Measurements from ENCODE around the gene CNOT6L. TPM values are rescaled to one million over a fixed set of nuclear protein-coding genes. Genes with fewer than 3 reads are reported as not detected.
A peak's percentile ranks its signal among the peaks of the same experiment; 100 is the strongest.

CNOT6L gene
- total RNA-seq, 2 donors from 2014 or later: 26.0 to 37.1 TPM

- 100% methylated on average over 1 of the region's 1 CpG; no CpG with 5 or more reads in 1 of the 2 experiments for WGBS, 2 experiments (ENCODE audit: insufficient coverage in 1 of 2, insufficient read length in 1 of 2)
- TF ChIP-seq CTCF (conservative IDR thresholded peaks at IDR 0.05): no peak
- H3K27ac Mint-ChIP-seq: no peak overlapping the region
Measured at GRCh38 chr4:77845400-77845799, 26.2 kb upstream of the CNOT6L start.

GRCh38 chr4:77844363-77844762, 25.2 kb upstream of the CNOT6L start:
- no peaks in the 10 kb centered on the region for H3K27me3 ChIP-seq (ENCODE audit: control insufficient read depth, insufficient read depth, low read length, poor library complexity, severe bottlenecking)
- H3K9me3 Mint-ChIP-seq: no peaks in the 10 kb centered on the region
- H3K27ac Mint-ChIP-seq: no peak overlapping the region
- no peaks in the 10 kb centered on the region for H3K36me3 Mint-ChIP-seq (ENCODE audit: low read depth)
- H3K4me1 ChIP-seq (ENCODE audit: control insufficient read depth, insufficient read depth, low read length): peaks cover 8% of the 10 kb centered on the region
- no peak overlapping the region for H3K4me3 ChIP-seq (ENCODE audit: low read length)
- no peaks in the 10 kb centered on the region for H3K27me3 Mint-ChIP-seq (ENCODE audit: insufficient read depth)
- H3K27ac ChIP-seq (ENCODE audit: low read depth, low read length): no peak overlapping the region
- no peak for DNase-seq
- no peak overlapping the region for H3K4me3 Mint-ChIP-seq
- no peaks in the 10 kb centered on the region for H3K36me3 ChIP-seq (ENCODE audit: control insufficient read depth, insufficient read depth, low read length)
- H3K9me3 ChIP-seq (ENCODE audit: control insufficient read depth, low read length): no peaks in the 10 kb centered on the region
- H3K4me1 Mint-ChIP-seq: peaks cover 8% of the 10 kb centered on the region
- no peak for TF ChIP-seq CTCF (conservative IDR thresholded peaks at IDR 0.05)
- no peak overlapping the region for H3K9ac ChIP-seq (ENCODE audit: extremely low read depth, low read length, poor library complexity, severe bottlenecking)
- 94 to 100% methylated on average over 1 of the region's 1 CpG for WGBS, 2 experiments (ENCODE audit: insufficient coverage in 1 of 2, insufficient read length in 1 of 2)

More at GRCh38 chr4:77845400-77845799, 26.2 kb upstream of the CNOT6L start:
- Histone ChIP-seq H3K4me3 (ENCODE audit: low read length) (no peak overlapping the region), H3K9me3 (ENCODE audit: control insufficient read depth, low read length) (no peaks in the 10 kb centered on the region), H3K9ac (ENCODE audit: extremely low read depth, low read length, poor library complexity, severe bottlenecking) (no peak overlapping the region), H3K4me1 (ENCODE audit: control insufficient read depth, insufficient read depth, low read length) (peaks cover 8% of the 10 kb centered on the region), H3K36me3 (ENCODE audit: control insufficient read depth, insufficient read depth, low read length) (no peaks in the 10 kb centered on the region), H3K27ac (ENCODE audit: low read depth, low read length) (no peak overlapping the region), H3K27me3 (ENCODE audit: control insufficient read depth, insufficient read depth, low read length, poor library complexity, severe bottlenecking) (no peaks in the 10 kb centered on the region)
- H3K27me3 Mint-ChIP-seq (ENCODE audit: insufficient read depth): no peaks in the 10 kb centered on the region
- H3K9me3 Mint-ChIP-seq: no peaks in the 10 kb centered on the region
- H3K4me3 Mint-ChIP-seq: no peak overlapping the region
- no peak for DNase-seq
- no peaks in the 10 kb centered on the region for H3K36me3 Mint-ChIP-seq (ENCODE audit: low read depth)
- peaks cover 8% of the 10 kb centered on the region for H3K4me1 Mint-ChIP-seq

GRCh38 chr4:77843628-77844027, 24.5 kb upstream of the CNOT6L start:
- Mint-ChIP-seq H3K4me1 (peaks cover 8% of the 10 kb centered on the region), H3K36me3 (ENCODE audit: low read depth) (no peaks in the 10 kb centered on the region), H3K4me3 (no peak overlapping the region), H3K27me3 (ENCODE audit: insufficient read depth) (no peaks in the 10 kb centered on the region), H3K9me3 (no peaks in the 10 kb centered on the region), H3K27ac (peak overlapping the region; percentile 62)
- Histone ChIP-seq H3K9ac (ENCODE audit: extremely low read depth, low read length, poor library complexity, severe bottlenecking) (no peak overlapping the region), H3K4me3 (ENCODE audit: low read length) (no peak overlapping the region), H3K9me3 (ENCODE audit: control insufficient read depth, low read length) (no peaks in the 10 kb centered on the region), H3K36me3 (ENCODE audit: control insufficient read depth, insufficient read depth, low read length) (no peaks in the 10 kb centered on the region), H3K4me1 (ENCODE audit: control insufficient read depth, insufficient read depth, low read length) (peaks cover 8% of the 10 kb centered on the region), H3K27me3 (ENCODE audit: control insufficient read depth, insufficient read depth, low read length, poor library complexity, severe bottlenecking) (no peaks in the 10 kb centered on the region), H3K27ac (ENCODE audit: low read depth, low read length) (no peak overlapping the region)
- no peak for TF ChIP-seq CTCF (conservative IDR thresholded peaks at IDR 0.05)
- WGBS, 2 experiments (ENCODE audit: insufficient coverage in 1 of 2, insufficient read length in 1 of 2): 53 to 83% methylated on average over 1 of the region's 1 CpG
- no peak for DNase-seq
